Sigmoid colon (tissue), 4 donors: ENCODE measurements around the gene FRAT1.

ENCODE experiments used
- EP300 ChIP-seq, 4 donors: sonication (generic); formaldehyde crosslinking; IDR thresholded peaks; one replicate each; pipeline ENCODE4 v1.6.1; 2017; ENCODE audit warnings: antibody characterized with exemption in 4 of 4
- POLR2A ChIP-seq, 2 donors: fragments of 450-650 bp; IDR thresholded peaks; one replicate each; pipeline ENCODE4 v1.6.1; 2016; ENCODE audit warnings: antibody characterized with exemption in 2 of 2, mild to moderate bottlenecking in 2 of 2, moderate library complexity in 2 of 2
- POLR2AphosphoS5 ChIP-seq, 4 donors: sonication (generic); formaldehyde crosslinking; IDR thresholded peaks; one replicate each; pipeline ENCODE4 v1.6.1; 2017; ENCODE audit warnings: antibody characterized with exemption in 4 of 4
- TF ChIP-seq, protein P1 (sequence below), 4 experiments: fragments of 450-650 bp in 3 of 4; fragments of 200-600 bp in 1 of 4; IDR thresholded peaks; one replicate each; pipeline ENCODE4 v1.5.1; 2016 to 2019; ENCODE audit warnings: antibody characterized with exemption in 4 of 4, mild to moderate bottlenecking in 3 of 4, moderate library complexity in 2 of 4

DNA sequence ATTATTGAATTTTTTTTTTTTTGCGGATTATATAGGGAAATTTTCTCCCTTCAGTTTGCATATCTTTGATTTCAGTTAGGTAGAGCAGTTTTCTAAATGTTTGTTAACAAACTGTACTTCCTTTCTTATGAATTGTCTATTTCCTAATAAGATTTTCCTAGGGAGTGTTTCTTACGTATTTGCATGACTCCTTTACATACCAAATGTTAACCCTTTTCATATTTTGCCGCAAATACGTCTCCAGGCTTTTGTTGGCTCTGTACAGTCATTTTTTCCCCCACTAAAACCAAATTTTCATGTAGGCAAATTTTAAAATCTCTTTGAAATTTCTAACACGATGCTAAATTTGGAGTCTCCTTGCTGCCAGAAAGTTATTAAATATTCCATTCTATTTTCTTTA lies 17.4 kb downstream of the FRAT1 start:
- TF ChIP-seq, protein P1, sequence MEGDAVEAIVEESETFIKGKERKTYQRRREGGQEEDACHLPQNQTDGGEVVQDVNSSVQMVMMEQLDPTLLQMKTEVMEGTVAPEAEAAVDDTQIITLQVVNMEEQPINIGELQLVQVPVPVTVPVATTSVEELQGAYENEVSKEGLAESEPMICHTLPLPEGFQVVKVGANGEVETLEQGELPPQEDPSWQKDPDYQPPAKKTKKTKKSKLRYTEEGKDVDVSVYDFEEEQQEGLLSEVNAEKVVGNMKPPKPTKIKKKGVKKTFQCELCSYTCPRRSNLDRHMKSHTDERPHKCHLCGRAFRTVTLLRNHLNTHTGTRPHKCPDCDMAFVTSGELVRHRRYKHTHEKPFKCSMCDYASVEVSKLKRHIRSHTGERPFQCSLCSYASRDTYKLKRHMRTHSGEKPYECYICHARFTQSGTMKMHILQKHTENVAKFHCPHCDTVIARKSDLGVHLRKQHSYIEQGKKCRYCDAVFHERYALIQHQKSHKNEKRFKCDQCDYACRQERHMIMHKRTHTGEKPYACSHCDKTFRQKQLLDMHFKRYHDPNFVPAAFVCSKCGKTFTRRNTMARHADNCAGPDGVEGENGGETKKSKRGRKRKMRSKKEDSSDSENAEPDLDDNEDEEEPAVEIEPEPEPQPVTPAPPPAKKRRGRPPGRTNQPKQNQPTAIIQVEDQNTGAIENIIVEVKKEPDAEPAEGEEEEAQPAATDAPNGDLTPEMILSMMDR (IDR thresholded peaks at IDR 0.05), result no peak
- no peak for TF ChIP-seq POLR2A (IDR thresholded peaks at IDR 0.05)
- TF ChIP-seq EP300 (IDR thresholded peaks at IDR 0.05), result no peak
- TF ChIP-seq POLR2AphosphoS5 (IDR thresholded peaks at IDR 0.05), result no peak
